HCT116 (cell line): ENCODE results near the gene UGT1A6. TPM values are rescaled to one million over a fixed set of nuclear protein-coding genes. Genes with fewer than 3 reads are reported as not detected.

Source experiments
- ATAC-seq: fragments of 200-7000 bp; cut with Tn5 transposase; 2 replicates; pipeline ENCODE4 v1.9.1; 2020; ENCODE audit warnings: mild to moderate bottlenecking, moderate library complexity
- BruUV-seq: library from RNA; stranded (reverse); fragments of 400-500 nt; replicated peaks from 2 replicates; lab custom pipeline; 2021; lab: Mats Ljungman, UMichigan
- CTCF ChIA-PET: fragments of 300-600 bp; sonication (Branson Sonifier 250); formaldehyde crosslinking; loops from one replicate; lab custom pipeline; 2021; ENCODE audit warnings: antibody characterized with exemption; lab: Charles Lee
- POLR2A ChIA-PET: fragments of 300-600, 350-600 bp; sonication (Branson Sonifier 250); formaldehyde crosslinking; loops from one replicate; lab custom pipeline; 2021; ENCODE audit warnings: antibody characterized with exemption; lab: Charles Lee
- RAD21 ChIA-PET, 2 experiments: fragments of 300-600 bp; sonication (Branson Sonifier 250); formaldehyde crosslinking; loops; one replicate each; lab custom pipeline; 2023; ENCODE audit warnings: low total read pairs in 2 of 2; ENCODE audit not compliant: uncharacterized antibody in 2 of 2, unreplicated experiment in 2 of 2, low non-redundant PET in 1 of 2; lab: Charles Lee
- DNase-seq: peaks from one replicate; pipeline ENCODE4 v3.0.0-alpha.2; 2010; ENCODE audit warnings: low read depth, low spot score
- H2AFZ ChIP-seq: fragments of 200-600 bp; shearing (Covaris generic), sonication (generic); 2 replicates; pipeline ENCODE4 v1.6.1; 2017; ENCODE audit warnings: low read depth, mixed run types, mixed read lengths, antibody characterized with exemption, low read length; ENCODE audit not compliant: poor library complexity, severe bottlenecking
- H3K27ac ChIP-seq: 2 replicates; pipeline ENCODE4 v1.5.1; 2012; ENCODE audit warnings: low read depth, low read length
- H3K27me3 ChIP-seq: fragments of 200-600 bp; sonication (generic); 2 replicates; pipeline ENCODE4 v1.6.1; 2016; ENCODE audit warnings: mixed run types, low read length, mixed read lengths; ENCODE audit not compliant: insufficient read depth
- H3K36me3 ChIP-seq, 2 experiments: fragments of 200-500 bp in 1 of 2; fragments of 200-600 bp in 1 of 2; sonication (Bioruptor generic) in 1 of 2; sonication (generic) in 1 of 2; 2 replicates each; pipeline versions ENCODE4 v1.5.1 to v1.6.1; 2014 to 2016; ENCODE audit warnings: low read length in 2 of 2, inconsistent platforms in 1 of 2, mixed read lengths in 1 of 2, mixed run types in 1 of 2; ENCODE audit not compliant: insufficient read depth in 2 of 2, control insufficient read depth in 1 of 2
- H3K4me1 ChIP-seq, 2 experiments: fragments of 200-600 bp in 1 of 2; sonication (generic) in 1 of 2; 2 replicates each; pipeline versions ENCODE4 v1.5.1 to v1.6.1; 2012 to 2017; ENCODE audit warnings: low read length in 2 of 2, inconsistent platforms in 1 of 2, mild to moderate bottlenecking in 1 of 2, mixed read lengths in 1 of 2, mixed run types in 1 of 2, moderate library complexity in 1 of 2; ENCODE audit not compliant: insufficient read depth in 2 of 2, control insufficient read depth in 1 of 2
- H3K4me2 ChIP-seq: fragments of 200-600 bp; sonication (generic); 2 replicates; pipeline ENCODE4 v1.6.1; 2017; ENCODE audit warnings: mixed run types, low read length, mixed read lengths
- H3K4me3 ChIP-seq, 2 experiments: fragments of 200-600 bp in 1 of 2; sonication (generic) in 1 of 2; replicated peaks in 1 of 2; 2 replicates each; pipeline ENCODE4 v1.5.1; 2011 to 2016; ENCODE audit warnings: low read length in 2 of 2, control low read depth in 1 of 2, low read depth in 1 of 2, mild to moderate bottlenecking in 1 of 2, mixed read lengths in 1 of 2, mixed run types in 1 of 2
- H3K79me2 ChIP-seq: fragments of 200-600 bp; sonication (generic); 2 replicates; pipeline ENCODE4 v1.6.1; 2017; ENCODE audit warnings: mild to moderate bottlenecking, mixed run types, low read length, moderate library complexity, mixed read lengths; ENCODE audit not compliant: insufficient read depth
- H3K9ac ChIP-seq: fragments of 200-600 bp; sonication (generic); 2 replicates; pipeline ENCODE4 v1.6.1; 2016; ENCODE audit warnings: low read length, mixed read lengths
- H3K9me2 ChIP-seq: fragments of 200-600 bp; sonication (generic), shearing (Covaris generic); 2 replicates; pipeline ENCODE4 v1.6.1; 2017; ENCODE audit warnings: mixed run types, mild to moderate bottlenecking, moderate library complexity; ENCODE audit not compliant: insufficient read depth
- H3K9me3 ChIP-seq, 2 experiments: fragments of 200-500 bp in 1 of 2; fragments of 200-600 bp in 1 of 2; sonication (Bioruptor generic) in 1 of 2; sonication (generic) in 1 of 2; 2 replicates each; pipeline ENCODE4 v1.6.1; 2014 to 2017; ENCODE audit warnings: low read length in 2 of 2, mixed read lengths in 2 of 2, inconsistent platforms in 1 of 2, low read depth in 1 of 2, mild to moderate bottlenecking in 1 of 2, mixed run types in 1 of 2, moderate library complexity in 1 of 2; ENCODE audit not compliant: control insufficient read depth in 1 of 2, insufficient read depth in 1 of 2
- H4K20me1 ChIP-seq: fragments of 200-600 bp; sonication (generic), shearing (Covaris generic); 2 replicates; pipeline ENCODE4 v1.6.1; 2017; ENCODE audit warnings: mixed run types, mild to moderate bottlenecking, moderate library complexity; ENCODE audit not compliant: insufficient read depth
- CEBPB ChIP-seq: IDR thresholded peaks from 2 replicates; pipeline ENCODE4 v1.6.1; 2012; ENCODE audit warnings: low read depth
- CTCF ChIP-seq, 3 experiments: fragments of 200-600 bp in 1 of 3; sonication (generic) in 1 of 3; IDR thresholded peaks in 2 of 3; conservative IDR thresholded peaks in 1 of 3; 2 replicates each; pipeline ENCODE4 v1.5.1; 2012 to 2017; ENCODE audit warnings: low read depth in 2 of 3, low read length in 2 of 3, antibody characterized with exemption in 1 of 3, borderline replicate concordance in 1 of 3, control low read depth in 1 of 3, mild to moderate bottlenecking in 1 of 3, mixed read lengths in 1 of 3, mixed run types in 1 of 3, moderate library complexity in 1 of 3; ENCODE audit not compliant: insufficient read depth in 1 of 3
- EGR1 ChIP-seq: IDR thresholded peaks from 2 replicates; pipeline ENCODE4 v1.6.1; 2012; ENCODE audit warnings: low read depth
- ELF1 ChIP-seq: IDR thresholded peaks from 2 replicates; pipeline ENCODE4 v1.6.1; 2012; ENCODE audit warnings: low read depth, borderline replicate concordance
- EZH2phosphoT487 ChIP-seq: fragments of 200-600 bp; IDR thresholded peaks from 2 replicates; pipeline ENCODE4 v1.6.1; 2018; ENCODE audit warnings: antibody characterized with exemption, borderline replicate concordance
- FOSL1 ChIP-seq: IDR thresholded peaks from 2 replicates; pipeline ENCODE4 v1.6.1; 2012; ENCODE audit warnings: low read depth
- JUND ChIP-seq: IDR thresholded peaks from 2 replicates; pipeline ENCODE4 v1.6.1; 2012
- POLR2A ChIP-seq: IDR thresholded peaks from 2 replicates; pipeline ENCODE4 v1.7.0; 2011; ENCODE audit warnings: borderline replicate concordance; ENCODE audit not compliant: insufficient read depth, insufficient read length; ENCODE audit errors: extremely low read depth
- POLR2AphosphoS5 ChIP-seq: IDR thresholded peaks from 2 replicates; pipeline ENCODE4 v1.6.1; 2011; ENCODE audit warnings: mild to moderate bottlenecking, low read depth, low read length, moderate library complexity
- RAD21 ChIP-seq: IDR thresholded peaks from 2 replicates; pipeline ENCODE4 v1.6.1; 2012; ENCODE audit warnings: low read depth, mild to moderate bottlenecking
- SIN3A ChIP-seq: IDR thresholded peaks from 2 replicates; pipeline ENCODE4 v1.6.1; 2012; ENCODE audit warnings: low read depth
- SP1 ChIP-seq: IDR thresholded peaks from 2 replicates; pipeline ENCODE4 v1.6.1; 2012; ENCODE audit warnings: low read depth
- YY1 ChIP-seq: IDR thresholded peaks from 2 replicates; pipeline ENCODE4 v1.6.1; 2011; ENCODE audit warnings: low read length, low read depth, moderate library complexity, mild to moderate bottlenecking; ENCODE audit not compliant: insufficient replicate concordance; ENCODE audit errors: extremely low read depth
- ZBTB33 ChIP-seq: IDR thresholded peaks from 2 replicates; pipeline ENCODE4 v1.6.1; 2011; ENCODE audit warnings: mild to moderate bottlenecking, low read length, moderate library complexity; ENCODE audit not compliant: insufficient replicate concordance; ENCODE audit errors: extremely low read depth
- ZFX ChIP-seq: fragments of 450-650 bp; IDR thresholded peaks from 2 replicates; pipeline ENCODE4 v1.6.1; 2017
- intact Hi-C: fragments of 100-400 bp; cut with micrococcal nuclease; formaldehyde crosslinking; loops from 2 replicates; pipeline ENCODE4 v1.10.0; 2022
- total RNA-seq: library from RNA; stranded (reverse); gene quantifications from one replicate; pipeline ENCODE4 v1.2.1, GENCODE V29; 2021; ENCODE audit not compliant: unreplicated experiment

UGT1A6 gene
- total RNA-seq, 1 experiment from 2014 or later = not detected

- intact Hi-C loops = no loop called here
- BruUV-seq = no TSS peak
- Histone ChIP-seq H2AFZ (no peak overlapping the region), H3K4me2 (no peak overlapping the region), H3K36me3 (no peaks in the 10 kb centered on the region), H3K9ac (no peak overlapping the region), H3K27me3 (no peaks in the 10 kb centered on the region), H3K79me2 (no peaks in the 10 kb centered on the region), H3K4me3 (no peak overlapping the region), H3K9me3 (no peaks in the 10 kb centered on the region), H3K4me1 (no peaks in the 10 kb centered on the region), H3K27ac (no peak overlapping the region), H4K20me1 (no peaks in the 10 kb centered on the region), H3K9me2 (no peaks in the 10 kb centered on the region)
- DNase-seq = no peak
- no peak for ATAC-seq
- ChIA-PET CTCF (no interaction called here), POLR2A (no interaction called here), RAD21 (no interaction called here)
- TF ChIP-seq SP1 (no peak), CEBPB (no peak), POLR2AphosphoS5 (no peak), JUND (no peak), ELF1 (no peak), ZBTB33 (no peak), EZH2phosphoT487 (no peak), SIN3A (no peak), RAD21 (no peak), POLR2A (no peak), FOSL1 (no peak), YY1 (no peak), ZFX (no peak), EGR1 (no peak), CTCF (IDR thresholded peaks at IDR 0.05 in 2 of 3, conservative IDR thresholded peaks at IDR 0.05 in 1 of 3; ENCODE audit: borderline replicate concordance in 1 of 3, insufficient read depth in 1 of 3, low read depth in 2 of 3, low read length in 2 of 3) (no peak)
These were observed 16.3 kb downstream of the UGT1A6 start for GRCh38 chr2:233708942-233709341.
